ENCODE data around the gene CRYGB. TPM values are rescaled to one million over a fixed set of nuclear protein-coding genes. Genes with fewer than 3 reads are reported as not detected.

CRYGB gene
- total and polyA plus RNA-seq, 2 of the 13 experiments (the other 11 are each of a cell fraction or from before 2014, with no cell fraction given) = not detected

GRCh38 chr2:208135794-208136715 lies 9.9 kb downstream of the CRYGB start (continued):
- TF ChIP-seq ZMYM4 (CRISPR knock-in tag; IDR thresholded peaks at IDR 0.05) (peak; percentile 46; the same call in 1 of the 2 replicates), ZHX2 (IDR thresholded peaks at IDR 0.05; ENCODE audit: low read depth) (no peak), ZHX2 (CRISPR knock-in tag; IDR thresholded peaks at IDR 0.05; ENCODE audit: borderline replicate concordance) (no peak), ZNF639 (CRISPR knock-in tag; conservative IDR thresholded peaks at IDR 0.05) (no peak), CENPX (CRISPR knock-in tag; IDR thresholded peaks at IDR 0.05) (no peak), ZNF543 (CRISPR knock-in tag; IDR thresholded peaks at IDR 0.05) (no peak), ZFP37 (CRISPR knock-in tag; IDR thresholded peaks at IDR 0.05; ENCODE audit: borderline replicate concordance) (no peak), KDM5A (IDR thresholded peaks at IDR 0.05; ENCODE audit: borderline replicate concordance, low read length) (no peak), ESRRA (CRISPR knock-in tag; IDR thresholded peaks at IDR 0.05; ENCODE audit: low read depth) (no peak), ZNF800 (CRISPR knock-in tag; IDR thresholded peaks at IDR 0.05) (no peak), TRIM22 (IDR thresholded peaks at IDR 0.05) (no peak), SALL2 (CRISPR knock-in tag; IDR thresholded peaks at IDR 0.05) (no peak), ZNF720 (CRISPR knock-in tag; IDR thresholded peaks at IDR 0.05) (no peak), ZNF788 (CRISPR knock-in tag; IDR thresholded peaks at IDR 0.05; ENCODE audit: borderline replicate concordance) (peak; percentile 62; the same call in 1 of the 2 replicates)

Measured in HepG2 (cell line).